Measurements from ENCODE around the gene PLPPR5.

PLPPR5 gene

GRCh38 chr1:98947071-98947470, 57.6 kb downstream of the PLPPR5 start:
- no peak for FAIRE-seq
- no peak for DNase-seq (ENCODE audit: insufficient read length, low spot score)

GRCh38 chr1:98940722-98941079, 64.0 kb downstream of the PLPPR5 start:
- TF ChIP-seq POLR2A (IDR thresholded peaks at IDR 0.05; ENCODE audit: low read depth, low read length), result no peak
- no peak for FAIRE-seq
- no peak for DNase-seq (ENCODE audit: insufficient read length, low spot score)

More at GRCh38 chr1:98947071-98947470, 57.6 kb downstream of the PLPPR5 start:
- TF ChIP-seq POLR2A (IDR thresholded peaks at IDR 0.05; ENCODE audit: low read depth, low read length), result no peak

- no peak for FAIRE-seq
Observed at GRCh38 chr1:98940069-98940721, 64.5 kb downstream of the PLPPR5 start.

GRCh38 chr1:98939471-98939870, 65.2 kb downstream of the PLPPR5 start:
- no peak for FAIRE-seq
- DNase-seq (ENCODE audit: insufficient read length, low spot score), result no peak

More at GRCh38 chr1:98940069-98940721, 64.5 kb downstream of the PLPPR5 start:
- no peak for TF ChIP-seq POLR2A (IDR thresholded peaks at IDR 0.05; ENCODE audit: low read depth, low read length)
- DNase-seq (ENCODE audit: insufficient read length, low spot score), result no peak

GRCh38 chr1:98937347-98937746, 67.3 kb downstream of the PLPPR5 start:
- DNase-seq (ENCODE audit: insufficient read length, low spot score) (no peak), FAIRE-seq (no peak)
- TF ChIP-seq POLR2A (IDR thresholded peaks at IDR 0.05; ENCODE audit: low read depth, low read length), result no peak

More at GRCh38 chr1:98939471-98939870, 65.2 kb downstream of the PLPPR5 start:
- no peak for TF ChIP-seq POLR2A (IDR thresholded peaks at IDR 0.05; ENCODE audit: low read depth, low read length)

- no peak for FAIRE-seq
- no peak for TF ChIP-seq POLR2A (IDR thresholded peaks at IDR 0.05; ENCODE audit: low read depth, low read length)
- DNase-seq (ENCODE audit: insufficient read length, low spot score), result no peak
Observed at GRCh38 chr1:98932184-98932583, 72.5 kb downstream of the PLPPR5 start.

- no peak for TF ChIP-seq POLR2A (IDR thresholded peaks at IDR 0.05; ENCODE audit: low read depth, low read length)
- DNase-seq (ENCODE audit: insufficient read length, low spot score), result no peak
- FAIRE-seq, result no peak
Observed at GRCh38 chr1:98931128-98931835, 73.4 kb downstream of the PLPPR5 start.

- TF ChIP-seq POLR2A (IDR thresholded peaks at IDR 0.05; ENCODE audit: low read depth, low read length), result no peak
- FAIRE-seq, result no peak
- DNase-seq (ENCODE audit: insufficient read length, low spot score), result no peak
Observed at GRCh38 chr1:98929437-98929836, 75.2 kb downstream of the PLPPR5 start.

- no peak for TF ChIP-seq POLR2A (IDR thresholded peaks at IDR 0.05; ENCODE audit: low read depth, low read length)
- DNase-seq (ENCODE audit: insufficient read length, low spot score) (no peak), FAIRE-seq (no peak)
Observed at GRCh38 chr1:98926597-98926996, 78.1 kb downstream of the PLPPR5 start.

GRCh38 chr1:98924977-98925376, 79.7 kb downstream of the PLPPR5 start:
- no peak for DNase-seq (ENCODE audit: insufficient read length, low spot score)
- FAIRE-seq, result no peak
- TF ChIP-seq POLR2A (IDR thresholded peaks at IDR 0.05; ENCODE audit: low read depth, low read length), result no peak

- no peak for DNase-seq (ENCODE audit: insufficient read length, low spot score)
- FAIRE-seq, result no peak
- TF ChIP-seq POLR2A (IDR thresholded peaks at IDR 0.05; ENCODE audit: low read depth, low read length), result no peak
Observed at GRCh38 chr1:98923667-98924066, 81.0 kb downstream of the PLPPR5 start.

GRCh38 chr1:98921817-98922216, 82.8 kb downstream of the PLPPR5 start:
- DNase-seq (ENCODE audit: insufficient read length, low spot score) (no peak), FAIRE-seq (no peak)
- TF ChIP-seq POLR2A (IDR thresholded peaks at IDR 0.05; ENCODE audit: low read depth, low read length), result no peak

- DNase-seq (ENCODE audit: insufficient read length, low spot score) (peak; percentile 25), FAIRE-seq (no peak)
- TF ChIP-seq POLR2A (IDR thresholded peaks at IDR 0.05; ENCODE audit: low read depth, low read length), result no peak
Observed at GRCh38 chr1:98920441-98921110, 84.1 kb downstream of the PLPPR5 start.

GRCh38 chr1:98919652-98920051, 85.0 kb downstream of the PLPPR5 start:
- no peak for TF ChIP-seq POLR2A (IDR thresholded peaks at IDR 0.05; ENCODE audit: low read depth, low read length)
- DNase-seq (ENCODE audit: insufficient read length, low spot score), result no peak
- no peak for FAIRE-seq

Data from H54 (cell line).